ENCODE measurements around the gene TIFAB.

TIFAB gene

GRCh38 chr5:135425641-135426040, 26.5 kb downstream of the TIFAB start:
- no peak for DNase-seq (ENCODE audit: extremely low spot score)
- POLR2A ChIA-PET = no interaction called here
- CTCF ChIA-PET = interaction anchor here (0.7 to 6.5 kb wide), 26 partner anchors 12 to 127 kb away, joined by 3 to 85 read pairs (median 5); partner anchors contain the start of gene DCANP1
- TF ChIP-seq, protein P1, sequence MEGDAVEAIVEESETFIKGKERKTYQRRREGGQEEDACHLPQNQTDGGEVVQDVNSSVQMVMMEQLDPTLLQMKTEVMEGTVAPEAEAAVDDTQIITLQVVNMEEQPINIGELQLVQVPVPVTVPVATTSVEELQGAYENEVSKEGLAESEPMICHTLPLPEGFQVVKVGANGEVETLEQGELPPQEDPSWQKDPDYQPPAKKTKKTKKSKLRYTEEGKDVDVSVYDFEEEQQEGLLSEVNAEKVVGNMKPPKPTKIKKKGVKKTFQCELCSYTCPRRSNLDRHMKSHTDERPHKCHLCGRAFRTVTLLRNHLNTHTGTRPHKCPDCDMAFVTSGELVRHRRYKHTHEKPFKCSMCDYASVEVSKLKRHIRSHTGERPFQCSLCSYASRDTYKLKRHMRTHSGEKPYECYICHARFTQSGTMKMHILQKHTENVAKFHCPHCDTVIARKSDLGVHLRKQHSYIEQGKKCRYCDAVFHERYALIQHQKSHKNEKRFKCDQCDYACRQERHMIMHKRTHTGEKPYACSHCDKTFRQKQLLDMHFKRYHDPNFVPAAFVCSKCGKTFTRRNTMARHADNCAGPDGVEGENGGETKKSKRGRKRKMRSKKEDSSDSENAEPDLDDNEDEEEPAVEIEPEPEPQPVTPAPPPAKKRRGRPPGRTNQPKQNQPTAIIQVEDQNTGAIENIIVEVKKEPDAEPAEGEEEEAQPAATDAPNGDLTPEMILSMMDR (IDR thresholded peaks at IDR 0.05; ENCODE audit: control extremely low read depth, extremely low read depth, low read depth, missing control alignments) = no peak

DNA sequence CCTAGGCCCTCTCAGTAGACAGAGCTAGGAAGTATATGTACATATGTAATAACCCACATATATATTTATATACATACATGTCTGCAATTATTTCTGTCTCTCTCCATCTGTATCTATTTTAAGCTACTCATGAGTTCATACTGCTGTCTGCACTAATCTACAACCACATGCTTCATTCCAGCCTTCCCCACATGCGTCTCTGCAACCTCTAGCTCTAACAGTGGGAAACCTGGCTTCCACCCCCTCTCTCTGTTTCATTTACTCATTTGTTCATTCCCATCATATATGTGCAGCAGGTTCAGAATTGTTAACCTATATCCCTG, 28.3 kb downstream of the TIFAB start:
- ChIA-PET POLR2A (no interaction called here), CTCF (interaction anchor here (1.0 to 6.5 kb wide), 10 partner anchors 12 to 129 kb away, joined by 3 to 85 read pairs (median 6); partner anchors contain the start of genes DCANP1 and MACROH2A1)
- TF ChIP-seq, protein P1 (IDR thresholded peaks at IDR 0.05; ENCODE audit: control extremely low read depth, extremely low read depth, low read depth, missing control alignments) = no peak
- DNase-seq (ENCODE audit: extremely low spot score) = no peak

DNA sequence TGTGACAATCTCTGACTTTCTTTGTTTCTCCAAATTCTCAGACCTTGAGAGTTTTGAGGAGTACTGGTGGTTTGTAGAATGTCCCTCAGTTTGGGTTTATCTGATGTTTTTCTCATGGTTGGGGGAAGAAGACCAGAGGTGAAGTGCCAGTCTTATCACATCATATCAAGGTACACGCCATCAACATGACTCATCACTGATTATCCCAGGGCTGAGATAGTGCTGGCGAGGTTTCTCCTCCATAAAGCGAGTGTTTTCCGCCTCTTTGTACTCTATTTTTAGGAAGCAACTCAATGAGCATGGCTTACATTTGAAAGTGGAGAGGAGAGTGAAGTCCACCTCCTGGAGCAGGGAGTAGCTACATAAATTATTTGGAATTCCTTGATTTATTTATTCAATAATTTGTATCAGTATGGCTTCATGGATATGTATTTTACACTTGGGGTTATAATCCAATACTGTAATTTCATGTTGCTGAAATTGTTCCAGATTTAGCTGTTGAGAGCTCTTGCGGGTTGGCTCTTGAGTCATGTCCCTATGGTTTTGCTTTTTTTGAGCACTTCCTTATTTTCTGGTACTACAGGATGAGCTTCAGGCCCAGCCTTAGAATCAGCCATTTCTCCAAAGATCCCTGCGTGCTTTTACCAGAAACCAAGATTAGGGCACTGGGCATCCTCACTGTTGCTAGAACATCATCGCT, 28.9 kb downstream of the TIFAB start:
- ChIA-PET CTCF (interaction anchor here (1.2 to 6.5 kb wide), 6 partner anchors 12 to 129 kb away, joined by 4 to 85 read pairs (median 13); partner anchors contain the start of gene DCANP1), POLR2A (no interaction called here)
- TF ChIP-seq, protein P1 (IDR thresholded peaks at IDR 0.05; ENCODE audit: control extremely low read depth, extremely low read depth, low read depth, missing control alignments) = no peak
- no peak for DNase-seq (ENCODE audit: extremely low spot score)

DNA sequence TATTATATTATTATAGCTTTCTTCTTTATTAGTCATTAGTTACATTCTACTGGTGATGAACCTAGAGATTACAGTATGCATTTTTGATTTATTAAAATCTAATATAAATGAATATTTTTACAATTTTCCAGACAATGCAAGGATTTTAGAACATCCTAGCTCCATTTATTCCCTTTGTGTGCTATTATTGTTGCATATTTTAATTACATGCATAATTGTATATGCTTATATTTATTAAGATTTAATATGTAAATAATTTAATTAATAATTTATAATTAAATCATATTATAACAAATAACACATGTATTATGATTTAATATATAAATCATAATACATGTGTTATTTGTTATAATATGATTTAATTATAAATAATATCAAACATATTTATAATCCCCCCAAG, 29.7 kb downstream of the TIFAB start:
- no peak for DNase-seq (ENCODE audit: extremely low spot score)
- CTCF ChIA-PET = interaction anchor here (1.1 kb wide), 1 partner anchor 20 kb away, joined by 3 read pairs; no protein-coding TSS in a partner anchor
- TF ChIP-seq, protein P1 (IDR thresholded peaks at IDR 0.05; ENCODE audit: control extremely low read depth, extremely low read depth, low read depth, missing control alignments) = no peak
- POLR2A ChIA-PET = no interaction called here

DNA sequence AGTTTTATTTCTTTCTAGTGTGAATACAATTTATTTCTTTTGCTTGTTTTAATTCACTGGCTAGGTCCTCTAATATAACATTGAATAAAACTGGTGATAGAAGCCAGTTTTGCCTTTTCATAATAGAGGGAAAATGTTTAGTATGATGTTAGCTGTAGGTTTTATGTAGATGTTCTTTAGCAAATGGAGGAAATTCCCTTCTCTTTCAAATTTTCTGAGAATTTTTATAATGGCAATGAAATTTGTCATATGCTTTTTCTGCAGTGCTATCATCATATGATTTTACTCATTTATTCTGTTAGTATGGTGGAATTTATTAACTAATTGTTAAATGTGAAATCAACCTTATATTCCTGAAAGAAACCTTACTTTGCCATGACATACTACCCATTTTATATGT, 35.1 kb downstream of the TIFAB start:
- TF ChIP-seq, protein P1 (IDR thresholded peaks at IDR 0.05; ENCODE audit: control extremely low read depth, extremely low read depth, low read depth, missing control alignments) = no peak
- ChIA-PET CTCF (no interaction called here), POLR2A (no interaction called here)
- DNase-seq (ENCODE audit: extremely low spot score) = no peak

- ChIA-PET CTCF (interaction anchor here (1.2 to 6.0 kb wide), 2 partner anchors 21 to 61 kb away, joined by 4 to 27 read pairs; no protein-coding TSS in a partner anchor), POLR2A (no interaction called here)
- TF ChIP-seq, protein P1 (IDR thresholded peaks at IDR 0.05; ENCODE audit: control extremely low read depth, extremely low read depth, low read depth, missing control alignments) = no peak
- DNase-seq (ENCODE audit: extremely low spot score) = no peak
Measured at GRCh38 chr5:135405082-135405481, 47.1 kb downstream of the TIFAB start.
